Heart left ventricle (tissue), 13 donors: ENCODE results near the gene ZNF688.

ENCODE experiments used
- POLR2A ChIP-seq, 2 donors: fragments of 450-650 bp; IDR thresholded peaks; one replicate each; pipeline ENCODE4 v1.6.1; 2017; ENCODE audit warnings: antibody characterized with exemption in 2 of 2, mild to moderate bottlenecking in 2 of 2, moderate library complexity in 2 of 2
- TF ChIP-seq, protein P1 (sequence below), 12 donors: fragments of 200-600 bp; sonication (generic) in 4 of 12; IDR thresholded peaks; one replicate each; pipeline versions ENCODE4 v1.5.0 to v1.8.0; 2018 to 2022; ENCODE audit warnings: antibody characterized with exemption in 12 of 12, mild to moderate bottlenecking in 5 of 12
- donor health status: ischemic (EF 13 %, LVEDD 7.1; RV severe dilation, severe dysfunction).
- donor health status: DM: no; HTN: yes; CAD: no.
- donor health status: DM: no; HTN: no; CAD: no.
- donor health status: ischemic (EF 25% LVEDD 6.9; RV normal size, moderate dysfunction).
- donor health status: ischemic (EF 25% LVEDD 5.7; RV mildly dilated, moderate dysfunction).
- donor health status: ischemic (EF 35%, LVEDD 5.7; RV mildly dilated, moderate dysfunction).
- donor health status: nonischemic (EF 11% LVEDD 7.7; RV severe dilation, severe dysfunction).
- donor health status: DM: yes; HTN: yes; CAD: no.
- donor health status: PGD.
- donor health status: ischemic (EF 29% LVEDD 5.4; RV normal size, mild dysfunction).
- donor health status: nonischemic (EF 23%, LVEDD 6.1; RV moderate dilation, normal function).

GRCh38 chr16:30551781-30552180 lies 19.7 kb downstream of the ZNF688 start:
- TF ChIP-seq, protein P1, sequence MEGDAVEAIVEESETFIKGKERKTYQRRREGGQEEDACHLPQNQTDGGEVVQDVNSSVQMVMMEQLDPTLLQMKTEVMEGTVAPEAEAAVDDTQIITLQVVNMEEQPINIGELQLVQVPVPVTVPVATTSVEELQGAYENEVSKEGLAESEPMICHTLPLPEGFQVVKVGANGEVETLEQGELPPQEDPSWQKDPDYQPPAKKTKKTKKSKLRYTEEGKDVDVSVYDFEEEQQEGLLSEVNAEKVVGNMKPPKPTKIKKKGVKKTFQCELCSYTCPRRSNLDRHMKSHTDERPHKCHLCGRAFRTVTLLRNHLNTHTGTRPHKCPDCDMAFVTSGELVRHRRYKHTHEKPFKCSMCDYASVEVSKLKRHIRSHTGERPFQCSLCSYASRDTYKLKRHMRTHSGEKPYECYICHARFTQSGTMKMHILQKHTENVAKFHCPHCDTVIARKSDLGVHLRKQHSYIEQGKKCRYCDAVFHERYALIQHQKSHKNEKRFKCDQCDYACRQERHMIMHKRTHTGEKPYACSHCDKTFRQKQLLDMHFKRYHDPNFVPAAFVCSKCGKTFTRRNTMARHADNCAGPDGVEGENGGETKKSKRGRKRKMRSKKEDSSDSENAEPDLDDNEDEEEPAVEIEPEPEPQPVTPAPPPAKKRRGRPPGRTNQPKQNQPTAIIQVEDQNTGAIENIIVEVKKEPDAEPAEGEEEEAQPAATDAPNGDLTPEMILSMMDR (IDR thresholded peaks at IDR 0.05) = no peak
- TF ChIP-seq POLR2A (IDR thresholded peaks at IDR 0.05) = no peak
